NK-92 (cell line): ENCODE measurements around the gene GPR143.
"Not testable (repeated sequence)": the region's sequence is repeated elsewhere in the genome, so short reads cannot be mapped to it uniquely, and the experiment has no call there.

ENCODE experiments used
- DNase-seq: peaks from one replicate; lab custom pipeline; 2025; ENCODE audit not compliant: unreplicated experiment; lab: John Stamatoyannopoulos, UW

Gene GPR143

GRCh38 chrX:9770319-9770718 lies 4.7 kb upstream of the GPR143 start:
- no peak for DNase-seq

- DNase-seq: not testable (repeated sequence)
These were observed 2.7 kb upstream of the GPR143 start for GRCh38 chrX:9768321-9768839.

- no peak for DNase-seq
These were observed 1.7 kb upstream of the GPR143 start for GRCh38 chrX:9767375-9767774.

GRCh38 chrX:9765072-9765736 lies 443 bp downstream of the GPR143 start:
- DNase-seq: no peak

- DNase-seq: no peak
These were observed 6.3 kb downstream of the GPR143 start for GRCh38 chrX:9759337-9759736.

- no peak for DNase-seq
These were observed 7.5 kb downstream of the GPR143 start for GRCh38 chrX:9758021-9758638.

GRCh38 chrX:9757366-9757765 lies 8.3 kb downstream of the GPR143 start:
- no peak for DNase-seq

GRCh38 chrX:9749146-9749692 lies 16.4 kb downstream of the GPR143 start:
- DNase-seq: no peak

- DNase-seq: no peak
These were observed 18.0 kb downstream of the GPR143 start for GRCh38 chrX:9747644-9748043.

GRCh38 chrX:9746148-9746888 lies 19.3 kb downstream of the GPR143 start:
- no peak for DNase-seq

- no peak for DNase-seq
These were observed 20.1 kb downstream of the GPR143 start for GRCh38 chrX:9745417-9746115.

GRCh38 chrX:9739130-9739529 lies 26.5 kb downstream of the GPR143 start:
- no peak for DNase-seq

GRCh38 chrX:9738151-9738550 lies 27.5 kb downstream of the GPR143 start:
- DNase-seq: no peak

- no peak for DNase-seq
These were observed 28.3 kb downstream of the GPR143 start for GRCh38 chrX:9737363-9737762.

GRCh38 chrX:9730752-9731151 lies 34.9 kb downstream of the GPR143 start:
- no peak for DNase-seq

- no peak for DNase-seq
These were observed 35.6 kb downstream of the GPR143 start for GRCh38 chrX:9730078-9730477.

- no peak for DNase-seq
These were observed 36.3 kb downstream of the GPR143 start for GRCh38 chrX:9729171-9729885.

GRCh38 chrX:9728261-9728660 lies 37.4 kb downstream of the GPR143 start:
- no peak for DNase-seq

- DNase-seq: no peak
These were observed 40.9 kb downstream of the GPR143 start for GRCh38 chrX:9724711-9725110.

- DNase-seq: no peak
These were observed 48.3 kb downstream of the GPR143 start for GRCh38 chrX:9717376-9717775.
